LNCAP (cell line): Measurements from ENCODE around the gene STARD6.

ENCODE experiments used
- TF ChIP-seq, protein P1 (sequence below): fragments of 450-650 bp; IDR thresholded peaks from 2 replicates; pipeline ENCODE4 v1.5.1; 2017; ENCODE audit warnings: mild to moderate bottlenecking

STARD6 gene

DNA sequence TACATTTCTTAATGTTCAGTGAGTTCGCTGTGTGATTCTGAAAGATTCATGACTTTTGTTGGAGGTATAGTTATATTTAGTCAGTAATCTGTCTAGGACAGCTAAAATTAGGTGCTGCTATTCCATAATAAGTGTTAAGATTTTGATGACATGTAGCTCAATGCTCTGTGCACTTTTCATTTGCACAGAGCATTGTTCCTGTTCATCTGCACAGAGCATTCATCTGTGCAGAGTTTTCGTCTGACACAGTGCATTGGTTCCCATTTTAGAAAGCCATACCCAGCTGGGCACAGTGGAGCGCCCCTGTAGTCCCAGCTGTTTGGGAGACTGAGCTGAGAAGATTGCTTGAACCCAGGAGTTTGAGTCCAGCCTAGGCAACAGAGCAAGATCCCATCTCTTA lies 79.8 kb downstream of the STARD6 start:
- TF ChIP-seq, protein P1, sequence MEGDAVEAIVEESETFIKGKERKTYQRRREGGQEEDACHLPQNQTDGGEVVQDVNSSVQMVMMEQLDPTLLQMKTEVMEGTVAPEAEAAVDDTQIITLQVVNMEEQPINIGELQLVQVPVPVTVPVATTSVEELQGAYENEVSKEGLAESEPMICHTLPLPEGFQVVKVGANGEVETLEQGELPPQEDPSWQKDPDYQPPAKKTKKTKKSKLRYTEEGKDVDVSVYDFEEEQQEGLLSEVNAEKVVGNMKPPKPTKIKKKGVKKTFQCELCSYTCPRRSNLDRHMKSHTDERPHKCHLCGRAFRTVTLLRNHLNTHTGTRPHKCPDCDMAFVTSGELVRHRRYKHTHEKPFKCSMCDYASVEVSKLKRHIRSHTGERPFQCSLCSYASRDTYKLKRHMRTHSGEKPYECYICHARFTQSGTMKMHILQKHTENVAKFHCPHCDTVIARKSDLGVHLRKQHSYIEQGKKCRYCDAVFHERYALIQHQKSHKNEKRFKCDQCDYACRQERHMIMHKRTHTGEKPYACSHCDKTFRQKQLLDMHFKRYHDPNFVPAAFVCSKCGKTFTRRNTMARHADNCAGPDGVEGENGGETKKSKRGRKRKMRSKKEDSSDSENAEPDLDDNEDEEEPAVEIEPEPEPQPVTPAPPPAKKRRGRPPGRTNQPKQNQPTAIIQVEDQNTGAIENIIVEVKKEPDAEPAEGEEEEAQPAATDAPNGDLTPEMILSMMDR, result no peak
